Hippocampal formation (tissue), 2 donors: ENCODE results near the gene RGS6.
A peak's percentile ranks its signal among the peaks of the same experiment; 100 is the strongest.

Source experiments
- DNase-seq, 2 donors: peaks; one replicate each; lab custom pipeline; 2025; lab: John Stamatoyannopoulos, UW

RGS6 gene

GRCh38 chr14:72164420-72165228, 232.4 kb downstream of the RGS6 start:
- no peak for DNase-seq

GRCh38 chr14:72165229-72165698, 233.0 kb downstream of the RGS6 start:
- DNase-seq = no peak

DNA sequence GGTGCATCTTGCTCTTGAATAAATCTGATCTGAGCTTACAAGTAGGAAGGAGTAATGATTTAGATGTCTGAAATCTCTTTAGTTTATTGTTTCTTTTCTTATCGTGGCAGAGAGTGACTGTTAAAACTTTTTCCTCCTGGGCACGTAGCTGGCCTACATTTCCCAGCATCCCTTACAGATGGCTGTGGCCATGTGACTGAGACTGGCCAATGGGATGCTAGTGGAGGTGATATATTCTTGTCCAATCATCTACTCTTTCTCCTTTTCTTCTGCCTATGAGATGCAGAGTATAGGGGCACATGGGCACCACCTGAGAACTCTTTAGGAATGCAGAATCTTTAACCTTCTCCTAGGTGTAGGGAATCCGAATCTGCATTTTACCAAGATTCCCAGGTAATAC, 237.3 kb downstream of the RGS6 start:
- no peak for DNase-seq

DNA sequence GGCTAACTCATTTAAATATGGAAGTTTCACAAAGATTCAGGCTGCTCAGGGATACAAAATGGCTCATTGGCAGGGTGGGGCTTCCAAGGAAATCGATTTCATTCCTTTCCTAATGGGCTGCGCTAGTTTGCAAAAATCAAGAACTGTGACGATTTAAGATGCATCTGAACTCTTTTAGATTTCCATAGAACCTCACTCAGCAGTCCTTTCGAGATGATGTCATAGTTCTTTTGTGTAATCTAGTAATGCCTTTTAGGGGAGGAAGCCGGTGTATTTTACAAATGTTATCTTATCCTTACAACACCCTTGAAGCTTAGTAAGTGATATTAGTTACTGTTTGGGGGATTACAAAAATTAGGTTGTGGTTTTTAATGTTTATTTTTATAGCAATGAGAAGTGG, 239.8 kb downstream of the RGS6 start:
- no peak for DNase-seq

GRCh38 chr14:72172597-72172996, 240.4 kb downstream of the RGS6 start:
- no peak for DNase-seq

- no peak for DNase-seq
Measured at GRCh38 chr14:72173038-72173720, 240.9 kb downstream of the RGS6 start.

GRCh38 chr14:72177251-72177650, 245.0 kb downstream of the RGS6 start:
- DNase-seq = no peak

DNA sequence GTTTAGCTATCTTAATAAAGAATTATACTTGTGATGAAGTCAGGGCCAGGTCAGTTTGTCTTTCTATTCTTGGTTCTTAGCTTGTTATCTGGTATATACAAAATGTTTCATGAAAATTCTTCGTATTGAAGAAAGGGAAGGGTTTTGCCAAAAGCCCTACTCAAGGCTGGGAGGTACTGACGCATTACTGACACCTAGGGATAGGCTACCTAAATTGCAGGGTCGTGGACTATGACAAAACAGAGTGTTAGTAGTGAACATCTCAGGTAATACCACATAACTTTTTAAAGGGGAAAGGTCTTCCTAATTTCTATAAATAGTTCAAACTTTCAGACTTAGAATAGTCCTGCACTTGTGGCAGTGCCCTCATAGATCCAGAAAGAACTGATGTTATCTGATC, 246.3 kb downstream of the RGS6 start:
- no peak for DNase-seq

DNA sequence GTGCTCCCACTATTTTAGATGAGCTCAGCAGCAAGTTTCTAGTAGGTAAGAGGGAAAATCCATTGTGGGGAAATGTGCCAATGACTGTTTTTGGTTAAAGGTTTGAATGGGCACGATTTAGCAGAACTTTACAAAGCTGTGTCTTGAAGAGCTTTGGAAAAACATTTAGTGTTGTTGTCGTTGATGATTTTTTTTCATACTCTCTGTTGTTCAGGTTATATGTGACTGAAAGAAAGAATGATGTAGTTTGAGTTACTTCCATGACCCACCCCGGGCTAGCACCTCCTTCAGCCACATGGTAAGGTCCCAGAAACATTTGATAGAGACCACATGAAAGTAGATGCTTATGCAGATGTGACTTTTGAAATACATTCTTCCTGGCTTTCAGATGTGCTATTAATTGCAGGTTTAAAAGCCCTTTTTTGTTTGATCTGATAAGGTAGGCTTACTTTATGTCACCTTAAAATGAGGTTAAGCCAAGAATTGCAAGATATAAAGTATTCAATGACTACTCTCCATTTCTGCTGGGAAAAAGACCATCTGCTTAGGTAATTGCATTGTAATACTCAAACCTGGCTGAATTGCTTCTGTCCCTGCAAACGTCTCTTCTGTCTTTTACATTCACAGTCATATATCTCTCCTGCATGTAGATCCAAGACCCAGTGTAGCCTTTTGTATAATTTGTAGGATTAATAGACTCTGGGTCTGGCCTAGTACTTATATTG, 250.6 kb downstream of the RGS6 start:
- DNase-seq = no peak

- no peak for DNase-seq
Measured at GRCh38 chr14:72183631-72184030, 251.4 kb downstream of the RGS6 start.

- peak in 1 of 2 donors; percentile 52 for DNase-seq
Measured at GRCh38 chr14:72186523-72186922, 254.3 kb downstream of the RGS6 start.

DNA sequence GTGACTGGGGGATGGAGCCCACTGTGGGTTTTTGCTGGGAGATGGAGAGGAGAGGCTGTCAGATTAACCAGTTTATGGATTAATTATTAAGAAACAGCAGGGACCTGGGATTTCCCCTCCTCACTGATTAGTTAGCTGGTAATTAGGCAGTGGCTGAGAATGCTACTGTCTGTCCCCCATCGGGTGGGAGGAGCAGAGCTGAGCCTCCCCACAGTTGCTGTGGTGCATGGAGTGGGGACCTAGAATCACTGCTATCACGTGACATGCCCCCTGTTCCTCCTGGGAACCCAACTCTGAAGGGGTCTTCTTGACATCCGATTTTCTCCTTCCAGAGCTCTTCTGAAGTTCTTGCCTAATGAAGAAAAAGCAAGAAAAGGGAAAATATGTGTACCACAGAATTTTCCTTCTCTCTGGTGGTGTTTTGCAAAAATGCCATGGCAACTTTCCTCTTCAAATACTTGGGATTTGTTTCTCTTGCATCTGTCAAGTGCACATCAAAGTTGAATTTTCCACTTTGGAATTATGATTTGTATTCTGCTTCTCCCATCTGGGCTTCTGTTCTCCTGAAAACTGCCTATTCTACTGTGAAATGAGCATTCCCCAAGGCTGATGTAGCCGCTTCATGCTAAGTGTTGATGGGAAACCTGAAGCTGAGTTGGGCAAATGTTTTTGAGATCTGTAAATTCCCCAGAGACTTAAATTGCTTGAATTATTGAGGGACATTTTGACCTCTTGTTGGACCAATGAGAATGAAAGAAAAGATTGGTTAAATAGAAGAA, 264.2 kb downstream of the RGS6 start:
- DNase-seq = no peak

GRCh38 chr14:72201645-72202044, 269.4 kb downstream of the RGS6 start:
- DNase-seq = no peak

DNA sequence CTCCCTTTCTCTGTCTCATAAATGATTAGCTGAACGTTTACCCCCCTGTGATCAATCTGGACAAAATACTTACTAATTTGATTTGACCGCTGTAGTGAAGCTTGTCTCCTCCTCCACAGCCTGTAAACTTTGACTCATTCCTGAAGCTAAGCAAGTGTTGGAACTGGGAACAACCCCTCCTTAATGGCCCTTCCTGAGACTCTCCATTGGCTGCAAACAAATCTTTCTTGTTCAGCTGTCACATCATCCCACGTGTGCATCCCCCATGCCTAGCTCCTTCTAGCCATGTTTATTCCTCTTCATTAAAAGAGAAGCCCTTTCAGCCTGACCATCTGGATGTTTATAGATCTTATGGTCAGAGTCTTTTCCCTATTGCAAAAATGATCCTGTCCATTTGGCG, 281.2 kb downstream of the RGS6 start:
- DNase-seq = no peak

- DNase-seq = no peak
Measured at GRCh38 chr14:72215080-72215479, 282.9 kb downstream of the RGS6 start.

DNA sequence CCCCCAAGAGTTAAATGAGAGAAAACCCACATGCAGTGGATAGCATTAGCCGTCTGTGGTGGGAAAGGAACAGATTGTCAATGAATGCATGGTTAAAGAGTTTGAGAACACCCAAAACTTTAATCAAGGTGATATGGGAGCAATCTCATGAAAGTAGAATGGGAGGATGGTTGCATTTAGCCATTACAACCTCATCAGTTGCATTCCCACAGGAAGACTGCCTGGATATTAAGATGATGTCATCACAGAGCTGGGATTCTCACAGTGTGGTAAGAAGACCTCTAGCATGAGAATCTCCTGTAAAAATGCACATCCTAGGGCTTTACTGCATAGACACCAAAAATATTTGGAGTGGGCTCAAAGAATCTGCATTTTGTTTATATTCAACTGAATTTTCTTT, 284.9 kb downstream of the RGS6 start:
- DNase-seq = no peak

DNA sequence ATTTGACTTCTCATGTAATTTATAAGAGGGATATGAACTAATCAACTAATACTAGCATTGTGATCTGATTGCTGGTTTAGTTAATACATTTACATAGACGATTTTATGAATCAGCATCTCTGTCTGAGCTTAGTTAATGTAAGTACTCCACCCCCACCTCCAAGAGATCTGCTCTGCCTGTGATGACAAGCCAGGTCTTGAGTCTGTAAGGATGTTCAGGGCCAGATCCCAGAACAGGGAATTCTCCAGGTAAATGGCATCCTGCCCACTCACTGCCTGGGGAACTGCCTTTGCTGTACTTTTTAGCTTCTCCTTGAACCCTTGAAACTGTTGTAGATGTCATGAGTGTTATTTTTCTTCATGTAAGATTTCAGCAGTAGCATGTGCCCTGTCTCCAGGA, 289.8 kb downstream of the RGS6 start:
- no peak for DNase-seq

- DNase-seq = no peak
Measured at GRCh38 chr14:72236629-72237028, 304.4 kb downstream of the RGS6 start.

- DNase-seq = no peak
Measured at GRCh38 chr14:72237722-72238666, 305.8 kb downstream of the RGS6 start.
